ENCODE results near the gene CDKL1.
A peak's percentile ranks its signal among the peaks of the same experiment; 100 is the strongest.
"Not testable (repeated sequence)": the region's sequence is repeated elsewhere in the genome, so short reads cannot be mapped to it uniquely, and the experiment has no call there.

The CDKL1 gene

GRCh38 chr14:50360851-50361250, 35.8 kb downstream of the CDKL1 start:
- FAIRE-seq (no peak), DNase-seq (ENCODE audit: extremely low spot score, insufficient read length, low read depth) (no peak)

GRCh38 chr14:50360093-50360492, 36.6 kb downstream of the CDKL1 start:
- FAIRE-seq: no peak
- no peak for DNase-seq (ENCODE audit: extremely low spot score, insufficient read length, low read depth)

GRCh38 chr14:50359631-50360030, 37.0 kb downstream of the CDKL1 start:
- DNase-seq (ENCODE audit: extremely low spot score, insufficient read length, low read depth): no peak
- FAIRE-seq: no peak

- FAIRE-seq: no peak
- DNase-seq (ENCODE audit: extremely low spot score, insufficient read length, low read depth): no peak
Observed at GRCh38 chr14:50357753-50358395, 38.8 kb downstream of the CDKL1 start.

GRCh38 chr14:50357124-50357523, 39.6 kb downstream of the CDKL1 start:
- DNase-seq (ENCODE audit: extremely low spot score, insufficient read length, low read depth) (no peak), FAIRE-seq (no peak)

GRCh38 chr14:50356283-50356682, 40.4 kb downstream of the CDKL1 start:
- not testable (repeated sequence) for DNase-seq (ENCODE audit: extremely low spot score, insufficient read length, low read depth); FAIRE-seq

GRCh38 chr14:50355692-50356091, 41.0 kb downstream of the CDKL1 start:
- no peak for FAIRE-seq
- no peak for DNase-seq (ENCODE audit: extremely low spot score, insufficient read length, low read depth)

- FAIRE-seq (no peak), DNase-seq (ENCODE audit: extremely low spot score, insufficient read length, low read depth) (no peak)
Observed at GRCh38 chr14:50354527-50354926, 42.2 kb downstream of the CDKL1 start.

GRCh38 chr14:50353126-50353525, 43.6 kb downstream of the CDKL1 start:
- FAIRE-seq (no peak), DNase-seq (ENCODE audit: extremely low spot score, insufficient read length, low read depth) (no peak)

GRCh38 chr14:50352584-50352983, 44.1 kb downstream of the CDKL1 start:
- DNase-seq (ENCODE audit: extremely low spot score, insufficient read length, low read depth) (no peak), FAIRE-seq (no peak)

- DNase-seq (ENCODE audit: extremely low spot score, insufficient read length, low read depth) (no peak), FAIRE-seq (no peak)
Observed at GRCh38 chr14:50350975-50351374, 45.7 kb downstream of the CDKL1 start.

GRCh38 chr14:50348933-50349332, 47.7 kb downstream of the CDKL1 start:
- FAIRE-seq (no peak), DNase-seq (ENCODE audit: extremely low spot score, insufficient read length, low read depth) (no peak)

- FAIRE-seq (no peak), DNase-seq (ENCODE audit: extremely low spot score, insufficient read length, low read depth) (no peak)
Observed at GRCh38 chr14:50347521-50347920, 49.2 kb downstream of the CDKL1 start.

- FAIRE-seq: no peak
Observed at GRCh38 chr14:50345846-50346422, 50.7 kb downstream of the CDKL1 start.

GRCh38 chr14:50344876-50345563, 51.7 kb downstream of the CDKL1 start:
- FAIRE-seq: no peak
- DNase-seq (ENCODE audit: extremely low spot score, insufficient read length, low read depth): no peak

More at GRCh38 chr14:50345846-50346422, 50.7 kb downstream of the CDKL1 start:
- no peak for DNase-seq (ENCODE audit: extremely low spot score, insufficient read length, low read depth)

GRCh38 chr14:50344116-50344775, 52.4 kb downstream of the CDKL1 start:
- peak; percentile 36 for FAIRE-seq
- DNase-seq (ENCODE audit: extremely low spot score, insufficient read length, low read depth): no peak

- DNase-seq (ENCODE audit: extremely low spot score, insufficient read length, low read depth) (no peak), FAIRE-seq (no peak)
Observed at GRCh38 chr14:50343434-50343833, 53.2 kb downstream of the CDKL1 start.

- no peak for FAIRE-seq
Observed at GRCh38 chr14:50342221-50343078, 54.2 kb downstream of the CDKL1 start.

GRCh38 chr14:50340963-50341362, 55.7 kb downstream of the CDKL1 start:
- FAIRE-seq: no peak
- no peak for DNase-seq (ENCODE audit: extremely low spot score, insufficient read length, low read depth)

More at GRCh38 chr14:50342221-50343078, 54.2 kb downstream of the CDKL1 start:
- no peak for DNase-seq (ENCODE audit: extremely low spot score, insufficient read length, low read depth)

- DNase-seq (ENCODE audit: extremely low spot score, insufficient read length, low read depth) (no peak), FAIRE-seq (no peak)
Observed at GRCh38 chr14:50340045-50340444, 56.6 kb downstream of the CDKL1 start.
